Activated CD8-positive, alpha-beta memory T cell treated with anti-CD3 and anti-CD28 coated beads for 24 hours (primary cell): ENCODE results near the gene LDLRAD4.
"Not testable (repeated sequence)": the region's sequence is repeated elsewhere in the genome, so short reads cannot be mapped to it uniquely, and the experiment has no call there.

ENCODE experiments used
- DNase-seq: peaks from one replicate; pipeline ENCODE4 v3.0.0-alpha.2; 2020

Gene LDLRAD4

DNA sequence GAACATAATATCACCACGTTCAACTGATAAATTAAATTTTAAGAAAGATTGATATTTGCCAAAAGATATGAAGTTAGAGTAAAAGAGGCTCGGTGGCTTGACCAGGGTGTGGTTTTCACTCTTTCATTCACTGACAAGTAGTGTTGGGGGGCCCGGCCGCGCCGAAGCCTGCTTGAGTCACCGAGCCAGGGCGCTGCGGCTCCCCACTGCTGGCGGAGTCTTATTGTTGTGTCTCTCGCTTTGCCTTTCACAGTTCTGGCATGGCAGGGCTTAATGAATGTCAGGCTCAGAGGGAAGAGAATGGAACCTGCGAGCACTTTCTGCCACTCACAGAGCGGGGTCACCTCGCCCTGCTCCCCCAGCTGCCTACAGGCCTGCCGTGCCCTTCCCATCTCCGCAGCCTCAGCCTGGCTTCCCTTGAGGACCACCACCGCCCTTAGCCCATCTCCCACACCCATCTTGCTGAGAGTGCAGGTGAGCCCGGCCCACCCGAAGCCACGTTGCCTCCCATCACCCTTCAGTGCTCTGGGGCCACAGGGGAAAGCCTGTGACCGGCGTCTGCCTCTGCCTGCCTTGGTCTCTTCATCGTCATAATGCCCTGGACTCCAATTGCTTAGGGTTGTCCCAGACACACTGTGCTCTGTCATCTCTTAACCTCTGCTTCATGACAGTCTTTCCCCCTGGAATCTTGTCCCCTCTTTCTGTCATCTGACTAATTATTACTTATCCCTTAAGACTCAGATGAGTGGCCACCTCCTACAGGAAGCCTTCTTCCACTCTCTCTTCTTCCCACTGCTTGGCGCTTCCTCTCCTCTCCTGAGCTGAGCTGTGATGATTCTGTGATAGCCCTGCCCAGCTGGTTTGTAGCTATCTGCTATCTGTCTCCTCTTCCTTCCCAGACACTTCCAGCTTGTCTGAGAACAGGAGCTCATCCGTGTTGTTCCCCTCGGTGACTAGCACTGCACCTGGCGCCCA, 365.3 kb downstream of the LDLRAD4 start:
- no peak for DNase-seq

DNA sequence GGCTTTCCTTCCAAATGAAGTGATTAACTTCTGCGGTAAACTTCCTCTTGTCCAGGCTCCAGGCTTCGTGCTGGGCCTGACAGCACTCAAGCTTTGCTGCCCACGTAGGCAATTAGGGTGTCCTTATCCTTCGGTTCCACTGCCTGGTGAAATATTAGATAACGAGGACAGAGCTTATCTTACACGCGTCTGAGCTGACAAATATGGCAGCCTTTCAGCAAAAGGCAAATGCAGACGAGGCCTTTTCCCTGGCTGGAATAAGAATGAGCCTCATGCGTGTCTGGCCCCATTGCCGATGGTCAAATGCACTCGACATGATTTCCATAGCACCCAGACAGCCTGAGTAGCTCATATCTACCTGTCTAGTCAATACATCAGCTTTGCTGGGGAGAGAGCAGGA, 366.3 kb downstream of the LDLRAD4 start:
- no peak for DNase-seq

DNA sequence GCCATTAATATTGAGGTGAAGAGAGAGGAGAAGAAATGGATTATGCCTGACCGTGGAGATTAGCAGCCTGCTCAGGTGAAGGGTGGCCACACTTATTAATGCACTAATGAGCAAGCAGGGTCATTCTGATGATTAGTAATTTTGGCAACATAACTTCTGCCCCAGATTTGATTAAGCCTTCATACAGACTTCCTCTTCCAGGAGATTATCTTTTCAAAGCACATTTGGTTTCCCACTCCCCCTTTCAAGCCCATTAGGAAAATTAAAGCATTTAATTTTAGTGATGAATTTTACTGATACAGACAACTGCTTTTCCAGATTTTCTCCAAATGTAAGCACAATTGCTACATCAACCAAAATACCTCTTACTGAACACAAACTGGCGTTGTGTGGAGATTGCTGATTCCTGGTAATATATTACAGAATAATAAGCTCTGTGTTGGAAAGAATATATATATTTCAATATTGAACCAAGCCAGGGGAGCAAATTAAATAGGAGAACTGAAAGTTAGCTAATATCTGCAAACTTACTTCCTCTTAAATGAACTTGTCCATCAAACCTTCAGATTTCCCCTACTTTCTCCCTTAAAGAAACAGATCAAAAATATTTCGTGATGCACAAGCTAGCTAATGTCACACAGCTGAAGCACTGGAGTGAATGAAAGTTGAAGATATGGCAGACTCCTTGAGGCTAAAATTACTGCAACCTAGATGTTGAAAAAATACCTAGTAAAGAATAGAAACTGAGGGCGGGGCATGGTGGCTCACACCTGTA, 367.0 kb downstream of the LDLRAD4 start:
- no peak for DNase-seq

DNA sequence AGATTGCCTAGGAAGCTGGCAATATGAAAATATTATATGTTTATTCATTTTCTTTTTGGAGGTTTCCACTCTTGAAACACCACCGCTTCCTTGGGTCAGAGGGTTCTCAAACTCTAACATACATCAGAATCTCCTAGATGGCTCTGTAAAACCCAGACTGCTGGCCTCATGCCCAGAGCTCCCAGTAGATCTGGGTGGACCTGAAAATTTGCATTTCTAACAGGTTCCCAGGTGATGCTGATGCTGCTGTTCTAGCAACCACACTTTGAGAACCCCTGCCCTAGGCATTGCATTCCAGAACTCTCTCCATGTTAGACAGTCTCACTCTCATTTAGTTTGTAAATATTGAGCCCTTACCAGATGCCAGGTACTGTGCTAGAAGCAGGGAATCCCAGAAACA, 368.4 kb downstream of the LDLRAD4 start:
- DNase-seq = no peak

DNA sequence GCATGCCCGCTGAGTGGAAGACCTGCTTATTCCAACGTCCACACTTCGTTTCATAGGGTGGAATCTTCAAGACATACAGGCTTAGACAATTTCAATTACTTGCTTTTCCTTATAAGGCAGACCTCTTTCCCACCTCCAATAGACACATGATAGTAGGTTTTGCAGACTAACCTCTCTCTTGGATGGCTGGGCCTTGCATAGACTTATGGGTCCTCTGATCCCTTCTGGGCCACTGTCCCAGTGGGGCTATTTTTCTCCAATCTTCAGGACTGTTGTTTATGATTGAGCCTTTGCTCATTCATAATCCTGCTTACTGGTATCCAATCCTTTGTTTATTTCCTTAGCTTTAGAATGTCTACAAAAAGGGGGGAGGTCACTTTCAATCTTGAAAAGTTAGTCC, 368.9 kb downstream of the LDLRAD4 start:
- no peak for DNase-seq

- no peak for DNase-seq
These were observed 369.4 kb downstream of the LDLRAD4 start for GRCh38 chr18:13587937-13588336.

DNA sequence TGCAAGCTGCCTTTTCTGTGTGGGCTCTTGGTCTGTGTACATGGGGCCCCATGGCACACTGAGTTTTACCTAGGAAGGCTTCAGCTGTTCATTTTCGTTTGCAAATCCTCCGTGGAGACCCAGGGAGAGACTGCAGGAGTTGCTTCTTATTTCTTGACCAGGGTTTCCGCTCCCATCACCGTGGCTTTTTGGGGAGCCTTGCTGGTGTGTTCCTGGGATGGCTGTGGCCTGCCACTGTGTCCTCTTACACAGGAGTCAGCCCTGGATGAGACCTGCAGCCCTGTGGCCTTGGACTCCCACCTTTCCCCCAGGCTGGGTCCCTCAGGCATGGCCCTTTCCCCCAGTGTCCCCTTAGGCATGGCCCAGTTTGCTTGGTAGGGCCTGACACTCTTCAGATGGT, 370.8 kb downstream of the LDLRAD4 start:
- no peak for DNase-seq

- DNase-seq = no peak
These were observed 371.4 kb downstream of the LDLRAD4 start for GRCh38 chr18:13589943-13590342.

- DNase-seq = no peak
These were observed 373.7 kb downstream of the LDLRAD4 start for GRCh38 chr18:13592246-13592645.

DNA sequence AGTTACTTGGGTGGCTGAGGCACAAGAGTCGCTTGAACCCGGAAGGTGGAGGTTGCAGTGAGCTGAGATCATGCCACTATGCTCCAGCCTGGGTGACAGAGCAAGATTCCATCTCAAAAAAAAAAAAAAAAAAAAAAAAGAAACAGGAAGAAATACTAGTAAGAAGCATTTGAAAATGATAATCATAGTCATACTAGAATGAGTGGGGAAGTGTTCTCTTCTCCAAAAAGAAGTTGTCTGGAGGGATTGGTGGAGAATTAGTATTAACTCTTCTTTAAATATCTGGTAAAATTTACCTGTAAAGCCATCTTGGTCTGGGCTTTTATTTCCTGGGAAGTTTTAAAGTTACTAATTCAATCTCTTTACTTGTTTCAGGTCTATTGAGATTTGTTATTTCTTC, 376.0 kb downstream of the LDLRAD4 start:
- DNase-seq = no peak

- no peak for DNase-seq
These were observed 378.5 kb downstream of the LDLRAD4 start for GRCh38 chr18:13597068-13597467.

DNA sequence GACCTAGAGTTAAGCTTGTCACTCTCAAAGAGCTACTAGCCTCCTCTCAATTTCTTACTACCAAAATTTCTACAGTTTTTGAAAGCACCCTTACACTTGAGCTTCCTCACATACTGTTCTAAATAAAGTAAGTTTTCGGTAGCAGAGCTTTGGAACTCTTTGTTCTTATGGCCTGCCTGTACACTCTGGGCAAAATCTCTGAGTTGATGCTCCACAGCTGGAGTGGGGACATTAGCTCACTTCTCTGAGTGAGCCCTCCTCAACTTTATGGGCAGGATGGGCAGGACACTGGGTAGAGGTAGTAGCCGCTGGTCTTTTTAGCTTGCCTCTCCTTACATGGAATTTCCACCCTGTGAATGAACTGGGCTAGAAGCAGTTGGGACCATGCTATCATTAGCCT, 380.0 kb downstream of the LDLRAD4 start:
- DNase-seq = no peak

DNA sequence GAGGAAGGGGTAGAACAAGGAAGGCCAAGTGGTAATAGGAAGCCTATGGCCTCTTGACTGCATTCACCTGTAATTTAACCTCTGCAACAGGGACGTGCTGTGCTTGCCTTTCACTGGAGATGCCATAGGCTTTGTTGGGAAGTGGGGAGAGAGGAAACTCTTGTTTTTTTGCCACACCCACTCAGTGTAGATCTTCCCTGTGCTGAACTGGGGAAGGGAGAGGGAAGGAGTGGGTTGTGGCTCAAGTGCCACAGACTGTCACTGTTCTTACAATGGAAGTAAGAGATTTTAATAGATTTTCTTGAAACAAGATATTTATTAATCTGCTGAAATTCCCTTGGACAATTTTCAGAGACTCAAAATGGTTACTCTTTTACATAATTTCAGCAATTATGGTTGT, 380.5 kb downstream of the LDLRAD4 start:
- no peak for DNase-seq

- DNase-seq = no peak
These were observed 384.9 kb downstream of the LDLRAD4 start for GRCh38 chr18:13603304-13604019.

DNA sequence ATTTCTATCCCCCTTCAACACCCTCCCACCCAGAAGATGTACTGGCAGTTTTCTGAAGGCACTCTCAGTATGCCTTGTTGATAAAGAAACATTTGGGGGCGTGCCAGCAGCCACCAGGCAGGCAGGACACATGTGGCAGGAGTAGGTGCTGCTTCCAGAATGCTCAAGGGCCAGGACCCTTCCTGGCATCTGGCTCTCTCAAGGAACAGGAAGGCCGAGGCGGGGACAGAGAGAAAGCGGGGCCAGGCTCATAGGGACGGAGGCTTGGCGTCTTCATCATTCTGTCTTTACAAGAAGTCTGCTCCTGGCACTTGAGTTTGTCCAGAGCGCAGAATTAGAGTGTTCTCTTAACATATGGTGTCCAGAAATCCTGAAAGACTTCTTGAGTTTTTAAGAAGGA, 386.2 kb downstream of the LDLRAD4 start:
- no peak for DNase-seq

DNA sequence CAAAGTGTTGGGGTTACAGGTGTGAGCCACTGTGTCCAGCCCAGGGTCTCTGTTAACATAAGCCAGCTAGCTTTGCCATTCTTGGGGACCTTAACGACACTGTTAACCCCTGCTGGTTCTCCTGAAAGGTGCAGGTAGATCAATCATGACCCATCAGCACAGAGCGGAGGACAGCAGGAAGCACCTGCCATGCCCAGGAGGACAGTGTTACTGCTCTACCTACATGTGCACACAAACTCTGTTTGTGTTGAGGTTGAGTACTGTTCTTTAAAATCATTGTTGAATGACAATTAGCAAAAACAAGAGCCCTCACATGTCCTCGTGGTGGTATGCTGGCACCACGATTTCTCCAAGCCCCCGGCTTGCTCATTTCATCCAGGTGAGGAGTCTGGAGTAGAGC, 386.9 kb downstream of the LDLRAD4 start:
- DNase-seq = no peak

GRCh38 chr18:13605901-13606300, 387.3 kb downstream of the LDLRAD4 start:
- DNase-seq = no peak

DNA sequence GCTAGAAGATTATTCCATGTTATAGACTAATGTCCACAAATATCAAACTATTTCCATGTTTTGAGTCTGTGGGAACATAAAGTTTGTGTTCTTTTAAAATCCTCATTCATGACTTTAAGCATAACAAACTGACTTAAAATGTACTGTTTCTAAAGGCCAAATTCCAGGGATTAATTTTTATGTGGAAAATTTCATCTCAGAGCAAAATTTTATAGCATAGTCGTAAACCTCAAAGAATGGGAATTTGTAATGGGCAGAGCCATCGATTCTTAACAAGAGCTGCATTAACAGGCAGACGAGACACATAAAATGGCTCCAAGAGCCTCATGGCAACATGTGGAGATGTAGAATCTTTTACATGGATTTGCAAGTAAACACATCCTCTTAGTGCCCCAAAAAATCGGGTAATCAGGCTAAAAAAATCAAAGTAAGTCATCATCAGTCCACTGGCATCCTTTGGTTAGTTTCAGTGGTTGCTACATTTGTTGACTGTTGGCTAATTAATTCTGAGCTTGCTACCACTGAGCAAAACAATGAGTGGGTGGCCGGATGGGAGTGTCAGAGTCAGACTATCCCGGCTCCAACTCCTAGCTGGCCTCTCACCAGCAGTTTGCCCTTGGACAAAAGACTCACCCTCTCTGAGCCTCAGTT, 388.2 kb downstream of the LDLRAD4 start:
- DNase-seq = no peak

- not testable (repeated sequence) for DNase-seq
These were observed 389.5 kb downstream of the LDLRAD4 start for GRCh38 chr18:13608024-13608562.

DNA sequence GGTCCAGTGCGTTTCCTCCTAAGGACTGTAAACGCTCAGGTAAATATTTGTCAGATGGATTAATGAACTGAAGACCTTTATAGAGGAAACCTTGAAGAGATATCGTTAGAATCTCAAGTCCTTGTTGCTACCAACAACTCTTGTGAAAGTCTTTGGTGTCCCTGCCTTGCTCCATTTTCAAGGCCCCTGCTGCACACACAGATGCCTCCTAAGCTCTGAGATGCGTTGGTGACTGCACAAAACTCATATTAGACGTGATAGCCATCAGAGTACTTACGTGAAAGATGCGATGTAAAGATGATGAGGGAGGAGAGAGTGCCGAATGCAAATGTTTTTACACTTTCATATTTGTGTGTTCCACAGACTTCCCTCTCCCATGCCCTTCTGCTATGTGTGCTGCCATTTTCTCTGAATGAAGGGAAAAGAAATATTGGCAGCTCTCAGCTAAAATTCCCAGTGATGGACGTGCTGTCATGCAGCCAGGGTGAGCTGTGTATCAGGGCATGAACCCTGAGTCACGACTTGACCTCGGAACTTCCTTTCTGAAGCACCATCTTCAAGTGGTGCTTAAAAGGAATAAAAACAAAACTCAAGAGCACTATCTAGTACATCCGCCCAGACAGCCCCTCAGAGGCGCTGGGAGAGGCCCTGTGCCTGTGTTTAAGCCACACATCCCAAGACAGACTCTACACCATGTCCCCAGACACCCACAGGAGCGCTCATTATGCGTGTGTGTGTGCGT, 390.4 kb downstream of the LDLRAD4 start:
- peak; percentile 73 for DNase-seq

GRCh38 chr18:13610555-13611141, 392.1 kb downstream of the LDLRAD4 start:
- DNase-seq = no peak
